Activated CD4-positive, alpha-beta memory T cell treated with anti-CD3 and anti-CD28 coated beads for 36 hours (primary cell): ENCODE measurements around the gene XYLT1. TPM values are rescaled to one million over a fixed set of nuclear protein-coding genes. Genes with fewer than 3 reads are reported as not detected.

Experiments used
- CTCF ChIA-PET: fragments of 350-600 bp; sonication (Branson Sonifier 250); formaldehyde crosslinking; loops from one replicate; lab custom pipeline; 2021; ENCODE audit warnings: antibody characterized with exemption, inconsistent platforms; lab: Charles Lee
- POLR2A ChIA-PET: fragments of 350-600 bp; sonication (Branson Sonifier 250); formaldehyde crosslinking; loops from one replicate; lab custom pipeline; 2021; ENCODE audit warnings: antibody characterized with exemption; lab: Charles Lee
- DNase-seq: peaks from one replicate; pipeline ENCODE4 v3.0.0-alpha.2; 2020
- H3K27ac Mint-ChIP-seq: one replicate; pipeline ENCODE4 v1.8.0; 2021; ENCODE audit warnings: mixed read lengths
- H3K27me3 Mint-ChIP-seq: one replicate; pipeline ENCODE4 v1.8.0; 2021; ENCODE audit warnings: mixed read lengths
- H3K36me3 Mint-ChIP-seq: one replicate; pipeline ENCODE4 v1.8.0; 2021; ENCODE audit warnings: mixed read lengths
- H3K4me1 Mint-ChIP-seq: one replicate; pipeline ENCODE4 v1.8.0; 2021; ENCODE audit warnings: low read depth, mixed read lengths
- H3K4me3 Mint-ChIP-seq: one replicate; pipeline ENCODE4 v1.8.0; 2021; ENCODE audit warnings: mild to moderate bottlenecking, mixed read lengths
- H3K9me3 Mint-ChIP-seq: one replicate; pipeline ENCODE4 v1.8.0; 2021; ENCODE audit warnings: mixed read lengths
- intact Hi-C: fragments of 100-400 bp; cut with micrococcal nuclease; formaldehyde crosslinking; loops from one replicate; pipeline ENCODE4 v1.15.1; 2023
- total RNA-seq, 2 experiments: library from RNA; stranded (reverse); gene quantifications; one replicate each; pipeline ENCODE4 v1.2.3, GENCODE V29; 2021

XYLT1 gene
- total RNA-seq, 2 experiments from 2014 or later: 6.2 to 6.8 TPM

GRCh38 chr16:17159617-17160016 is 311.1 kb downstream of the XYLT1 start:
- POLR2A ChIA-PET: no interaction called here
- intact Hi-C loops: no loop called here

GRCh38 chr16:17155936-17156335 is 314.8 kb downstream of the XYLT1 start:
- Mint-ChIP-seq H3K4me1 (no peaks in the 10 kb centered on the region), H3K27me3 (no peaks in the 10 kb centered on the region), H3K27ac (no peak overlapping the region), H3K4me3 (no peak overlapping the region), H3K36me3 (peaks cover 9% of the 10 kb centered on the region), H3K9me3 (no peaks in the 10 kb centered on the region)
- intact Hi-C loops: no loop called here
- CTCF ChIA-PET: interaction anchor here (0.6 to 2.1 kb wide), 2 partner anchors 38 to 424 kb away, joined by 3 to 5 read pairs; no protein-coding TSS in a partner anchor
- DNase-seq: no peak
- POLR2A ChIA-PET: no interaction called here

More at GRCh38 chr16:17159617-17160016, 311.1 kb downstream of the XYLT1 start:
- Mint-ChIP-seq H3K27me3 (no peaks in the 10 kb centered on the region), H3K27ac (no peak overlapping the region), H3K9me3 (no peaks in the 10 kb centered on the region), H3K4me3 (no peak overlapping the region), H3K36me3 (peaks cover 9% of the 10 kb centered on the region), H3K4me1 (no peaks in the 10 kb centered on the region)
- CTCF ChIA-PET: no interaction called here
- no peak for DNase-seq

GRCh38 chr16:17155485-17155884 is 315.3 kb downstream of the XYLT1 start:
- intact Hi-C loops: no loop called here
- no peak overlapping the region for H3K27ac Mint-ChIP-seq
- ChIA-PET CTCF (interaction anchor here (2.1 kb wide), 1 partner anchor 39 kb away, joined by 5 read pairs; no protein-coding TSS in a partner anchor), POLR2A (no interaction called here)
- no peaks in the 10 kb centered on the region for H3K9me3 Mint-ChIP-seq
- no peak overlapping the region for H3K4me3 Mint-ChIP-seq
- no peaks in the 10 kb centered on the region for H3K27me3 Mint-ChIP-seq
- H3K36me3 Mint-ChIP-seq: peaks cover 9% of the 10 kb centered on the region
- DNase-seq: no peak
- H3K4me1 Mint-ChIP-seq: no peaks in the 10 kb centered on the region

- Mint-ChIP-seq H3K36me3 (peaks cover 9% of the 10 kb centered on the region), H3K4me1 (no peaks in the 10 kb centered on the region), H3K27ac (no peak overlapping the region), H3K27me3 (no peaks in the 10 kb centered on the region), H3K4me3 (no peak overlapping the region), H3K9me3 (no peaks in the 10 kb centered on the region)
- DNase-seq: no peak
- ChIA-PET POLR2A (no interaction called here), CTCF (interaction anchor here (2.1 kb wide), 1 partner anchor 39 kb away, joined by 5 read pairs; no protein-coding TSS in a partner anchor)
- intact Hi-C loops: no loop called here
These were observed 315.8 kb downstream of the XYLT1 start for GRCh38 chr16:17154981-17155380.

- Mint-ChIP-seq H3K4me1 (no peaks in the 10 kb centered on the region), H3K9me3 (no peaks in the 10 kb centered on the region), H3K36me3 (peaks cover 4% of the 10 kb centered on the region), H3K27ac (no peak overlapping the region), H3K4me3 (no peak overlapping the region), H3K27me3 (no peaks in the 10 kb centered on the region)
- ChIA-PET CTCF (no interaction called here), POLR2A (no interaction called here)
- intact Hi-C loops: no loop called here
- no peak for DNase-seq
These were observed 318.4 kb downstream of the XYLT1 start for GRCh38 chr16:17152311-17152710.

GRCh38 chr16:17151335-17151734 is 319.4 kb downstream of the XYLT1 start:
- Mint-ChIP-seq H3K36me3 (peaks cover 3% of the 10 kb centered on the region), H3K4me3 (no peak overlapping the region), H3K27ac (no peak overlapping the region), H3K4me1 (no peaks in the 10 kb centered on the region), H3K27me3 (no peaks in the 10 kb centered on the region), H3K9me3 (no peaks in the 10 kb centered on the region)
- intact Hi-C loops: no loop called here
- ChIA-PET CTCF (no interaction called here), POLR2A (no interaction called here)
- DNase-seq: no peak

- Mint-ChIP-seq H3K27ac (no peak overlapping the region), H3K27me3 (no peaks in the 10 kb centered on the region), H3K36me3 (peaks cover 2% of the 10 kb centered on the region), H3K4me1 (no peaks in the 10 kb centered on the region), H3K4me3 (no peak overlapping the region), H3K9me3 (no peaks in the 10 kb centered on the region)
- POLR2A ChIA-PET: no interaction called here
- CTCF ChIA-PET: no interaction called here
- intact Hi-C loops: no loop called here
- no peak for DNase-seq
These were observed 320.8 kb downstream of the XYLT1 start for GRCh38 chr16:17149904-17150483.

- H3K27me3 Mint-ChIP-seq: no peaks in the 10 kb centered on the region
- POLR2A ChIA-PET: no interaction called here
- H3K36me3 Mint-ChIP-seq: peaks cover 2% of the 10 kb centered on the region
- CTCF ChIA-PET: interaction anchor here (0.7 to 1.6 kb wide), 2 partner anchors 232 to 431 kb away, joined by 3 to 4 read pairs; no protein-coding TSS in a partner anchor
- H3K4me3 Mint-ChIP-seq: no peak overlapping the region
- intact Hi-C loops: no loop called here
- no peak for DNase-seq
- no peak overlapping the region for H3K27ac Mint-ChIP-seq
- H3K9me3 Mint-ChIP-seq: no peaks in the 10 kb centered on the region
- no peaks in the 10 kb centered on the region for H3K4me1 Mint-ChIP-seq
These were observed 322.8 kb downstream of the XYLT1 start for GRCh38 chr16:17147942-17148341.

- CTCF ChIA-PET: no interaction called here
- Mint-ChIP-seq H3K9me3 (no peaks in the 10 kb centered on the region), H3K27me3 (no peaks in the 10 kb centered on the region), H3K4me1 (no peaks in the 10 kb centered on the region), H3K27ac (no peak overlapping the region), H3K36me3 (peaks cover 9% of the 10 kb centered on the region), H3K4me3 (no peak overlapping the region)
- POLR2A ChIA-PET: no interaction called here
- intact Hi-C loops: no loop called here
- no peak for DNase-seq
These were observed 325.7 kb downstream of the XYLT1 start for GRCh38 chr16:17145029-17145428.

- no peak for DNase-seq
- H3K27me3 Mint-ChIP-seq: no peaks in the 10 kb centered on the region
- H3K4me1 Mint-ChIP-seq: no peaks in the 10 kb centered on the region
- POLR2A ChIA-PET: no interaction called here
- intact Hi-C loops: no loop called here
- H3K4me3 Mint-ChIP-seq: no peak overlapping the region
- no peak overlapping the region for H3K27ac Mint-ChIP-seq
- peaks cover 13% of the 10 kb centered on the region for H3K36me3 Mint-ChIP-seq
- H3K9me3 Mint-ChIP-seq: no peaks in the 10 kb centered on the region
- CTCF ChIA-PET: no interaction called here
These were observed 326.3 kb downstream of the XYLT1 start for GRCh38 chr16:17144431-17144830.

- H3K36me3 Mint-ChIP-seq: peaks cover 16% of the 10 kb centered on the region
- POLR2A ChIA-PET: no interaction called here
- CTCF ChIA-PET: no interaction called here
- DNase-seq: no peak
- H3K27ac Mint-ChIP-seq: no peak overlapping the region
- no peaks in the 10 kb centered on the region for H3K27me3 Mint-ChIP-seq
- no peaks in the 10 kb centered on the region for H3K4me1 Mint-ChIP-seq
- H3K4me3 Mint-ChIP-seq: no peak overlapping the region
- H3K9me3 Mint-ChIP-seq: no peaks in the 10 kb centered on the region
- intact Hi-C loops: no loop called here
These were observed 327.0 kb downstream of the XYLT1 start for GRCh38 chr16:17143546-17144419.

- ChIA-PET POLR2A (no interaction called here), CTCF (no interaction called here)
- Mint-ChIP-seq H3K9me3 (no peaks in the 10 kb centered on the region), H3K4me3 (no peak overlapping the region), H3K27ac (no peak overlapping the region), H3K4me1 (no peaks in the 10 kb centered on the region), H3K27me3 (no peaks in the 10 kb centered on the region), H3K36me3 (peaks cover 37% of the 10 kb centered on the region)
- DNase-seq: no peak
- intact Hi-C loops: no loop called here
These were observed 332.0 kb downstream of the XYLT1 start for GRCh38 chr16:17138801-17139200.
